ENCODE measurements around the gene PRF1. TPM values are rescaled to one million over a fixed set of nuclear protein-coding genes. Genes with fewer than 3 reads are reported as not detected.
A peak's percentile ranks its signal among the peaks of the same experiment; 100 is the strongest.

The PRF1 gene
- total and polyA plus RNA-seq, 2 donors (not counting 1 experiment from before 2014, with no cell fraction given), result not detected

DNA sequence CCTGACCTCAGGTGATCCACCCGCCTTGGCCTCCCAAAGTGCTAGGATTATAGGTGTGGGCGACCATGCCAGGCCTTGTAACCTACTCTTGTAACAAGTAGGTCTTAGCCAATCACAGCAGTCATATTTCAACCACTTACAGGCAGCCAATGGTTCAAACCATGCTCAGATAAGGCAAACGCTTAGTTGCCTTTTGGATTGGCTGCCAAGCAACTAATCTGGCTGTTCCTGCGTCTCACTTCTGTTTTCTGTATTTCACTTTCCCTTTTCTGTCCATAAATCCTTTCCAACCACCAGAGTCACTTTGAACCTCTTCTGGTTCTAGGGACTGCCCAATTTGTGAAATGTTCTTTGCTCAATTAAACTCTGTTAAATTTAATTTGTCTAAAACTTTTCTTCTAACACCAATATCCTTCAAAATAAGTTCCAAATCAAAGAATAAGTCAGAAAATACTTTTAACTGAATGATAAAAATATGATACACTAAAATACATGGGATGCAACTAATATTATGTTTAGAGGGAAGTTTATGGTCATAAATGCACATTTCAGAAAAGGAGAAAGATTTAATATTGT is 19.1 kb upstream of the PRF1 start:
- no peaks in the 10 kb centered on the region for H4K20me1 ChIP-seq (ENCODE audit: control insufficient read depth, extremely low read depth, insufficient read depth, low read length)
- H2AFZ ChIP-seq (ENCODE audit: low read length), result no peak overlapping the region
- TF ChIP-seq EZH2 (IDR thresholded peaks at IDR 0.05; ENCODE audit: low read length, missing control alignments) (no peak), CTCF (conservative IDR thresholded peaks at IDR 0.05 in 1 of 2, IDR thresholded peaks at IDR 0.05 in 1 of 2; ENCODE audit: low read depth in 1 of 2, low read length in 2 of 2) (no peak)
- no peaks in the 10 kb centered on the region for H3K4me1 ChIP-seq (ENCODE audit: control insufficient read depth, extremely low read depth, insufficient read depth, low read length)
- no peaks in the 10 kb centered on the region for H3K36me3 ChIP-seq (ENCODE audit: control insufficient read depth, insufficient read depth, low read length)
- no peak overlapping the region for H3K4me2 ChIP-seq (ENCODE audit: extremely low read depth, insufficient read depth, low read length)
- no peak for DNase-seq (ENCODE audit: low read depth in 2 of 2)
- no peaks in the 10 kb centered on the region for H3K79me2 ChIP-seq (ENCODE audit: control insufficient read depth, insufficient read depth, low read length)
- H3K27ac ChIP-seq (ENCODE audit: insufficient read depth, low read length), result no peak overlapping the region
- no peaks in the 10 kb centered on the region for H3K27me3 ChIP-seq (ENCODE audit: control insufficient read depth, insufficient read depth, low read length)
- no peaks in the 10 kb centered on the region for H3K9me3 ChIP-seq (ENCODE audit: control insufficient read depth, insufficient read depth, low read depth, low read length)
- no peak overlapping the region for H3K4me3 ChIP-seq (replicated peaks in 1 of 4; ENCODE audit: control extremely low read depth in 1 of 4, insufficient read depth in 1 of 4, low read depth in 3 of 4, low read length in 4 of 4)
- no peak overlapping the region for H3K9ac ChIP-seq (ENCODE audit: insufficient read depth, low read length)

DNA sequence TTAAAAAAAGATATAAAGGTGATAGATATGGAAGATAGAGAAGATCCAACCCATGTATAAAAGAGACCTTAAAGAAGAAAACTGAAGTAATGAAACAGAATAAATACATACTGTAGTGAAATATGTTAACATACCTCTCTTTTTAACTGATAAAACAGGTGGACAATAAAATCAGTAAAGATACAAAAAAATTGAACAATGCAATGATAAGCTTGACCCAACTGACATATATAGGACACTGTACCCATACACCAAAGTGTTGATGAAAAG is 17.4 kb upstream of the PRF1 start:
- H2AFZ ChIP-seq (ENCODE audit: low read length), result no peak overlapping the region
- no peaks in the 10 kb centered on the region for H3K79me2 ChIP-seq (ENCODE audit: control insufficient read depth, insufficient read depth, low read length)
- H3K4me2 ChIP-seq (ENCODE audit: extremely low read depth, insufficient read depth, low read length), result no peak overlapping the region

DNA sequence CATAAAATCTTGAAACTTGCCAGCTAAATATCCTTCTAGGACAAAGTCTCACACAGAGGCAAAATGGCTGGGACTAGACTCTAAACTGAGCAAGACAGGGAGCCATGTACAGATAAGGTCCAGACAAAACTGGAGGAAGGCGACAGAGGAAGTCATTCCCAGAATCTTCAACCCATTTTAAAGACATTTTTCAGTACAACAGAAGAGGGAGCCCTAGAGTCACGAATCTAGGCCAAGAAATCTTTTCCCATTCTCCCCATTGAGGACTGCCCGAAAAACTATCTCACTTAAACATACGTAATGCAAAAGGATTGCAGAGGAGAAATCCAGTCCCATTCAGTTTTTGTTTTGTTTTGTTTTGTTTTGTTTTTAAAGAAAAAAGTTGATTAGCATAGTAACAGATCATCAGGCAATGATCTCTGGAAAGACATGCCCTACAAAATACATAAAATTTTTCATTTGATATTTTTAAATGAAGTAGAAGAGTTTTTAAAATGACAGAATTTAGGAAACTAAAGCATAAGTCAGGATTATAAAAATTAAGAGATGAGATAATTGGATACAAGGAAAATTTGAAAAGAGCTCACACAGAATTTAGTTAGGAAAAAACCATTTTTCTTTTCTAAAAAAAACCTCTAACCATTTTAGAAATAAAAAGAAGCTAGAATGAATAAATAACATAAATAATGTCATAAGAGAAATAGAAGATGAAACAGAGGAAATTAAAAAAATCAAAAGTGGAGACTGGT is 16.9 kb upstream of the PRF1 start:
- Histone ChIP-seq H4K20me1 (ENCODE audit: control insufficient read depth, extremely low read depth, insufficient read depth, low read length) (no peaks in the 10 kb centered on the region), H3K4me3 (replicated peaks in 1 of 4; ENCODE audit: control extremely low read depth in 1 of 4, insufficient read depth in 1 of 4, low read depth in 3 of 4, low read length in 4 of 4) (no peak overlapping the region), H3K4me1 (ENCODE audit: control insufficient read depth, extremely low read depth, insufficient read depth, low read length) (no peaks in the 10 kb centered on the region), H3K36me3 (ENCODE audit: control insufficient read depth, insufficient read depth, low read length) (no peaks in the 10 kb centered on the region), H3K79me2 (ENCODE audit: control insufficient read depth, insufficient read depth, low read length) (no peaks in the 10 kb centered on the region), H2AFZ (ENCODE audit: low read length) (no peak overlapping the region), H3K27me3 (ENCODE audit: control insufficient read depth, insufficient read depth, low read length) (no peaks in the 10 kb centered on the region), H3K27ac (ENCODE audit: insufficient read depth, low read length) (no peak overlapping the region), H3K4me2 (ENCODE audit: extremely low read depth, insufficient read depth, low read length) (no peak overlapping the region), H3K9ac (ENCODE audit: insufficient read depth, low read length) (no peak overlapping the region), H3K9me3 (ENCODE audit: control insufficient read depth, insufficient read depth, low read depth, low read length) (no peaks in the 10 kb centered on the region)
- DNase-seq (ENCODE audit: low read depth in 2 of 2), result peak; percentile 50 to 57
- no peak for TF ChIP-seq EZH2 (IDR thresholded peaks at IDR 0.05; ENCODE audit: low read length, missing control alignments)
- TF ChIP-seq CTCF (conservative IDR thresholded peaks at IDR 0.05 in 1 of 2, IDR thresholded peaks at IDR 0.05 in 1 of 2; ENCODE audit: low read depth in 1 of 2, low read length in 2 of 2), result peak; percentile 28 to 36

More for the DNA sequence above, 17.4 kb upstream of the PRF1 start:
- Histone ChIP-seq H3K9me3 (ENCODE audit: control insufficient read depth, insufficient read depth, low read depth, low read length) (no peaks in the 10 kb centered on the region), H3K27me3 (ENCODE audit: control insufficient read depth, insufficient read depth, low read length) (no peaks in the 10 kb centered on the region), H3K4me3 (replicated peaks in 1 of 4; ENCODE audit: control extremely low read depth in 1 of 4, insufficient read depth in 1 of 4, low read depth in 3 of 4, low read length in 4 of 4) (no peak overlapping the region), H4K20me1 (ENCODE audit: control insufficient read depth, extremely low read depth, insufficient read depth, low read length) (no peaks in the 10 kb centered on the region), H3K36me3 (ENCODE audit: control insufficient read depth, insufficient read depth, low read length) (no peaks in the 10 kb centered on the region), H3K27ac (ENCODE audit: insufficient read depth, low read length) (no peak overlapping the region), H3K9ac (ENCODE audit: insufficient read depth, low read length) (no peak overlapping the region), H3K4me1 (ENCODE audit: control insufficient read depth, extremely low read depth, insufficient read depth, low read length) (no peaks in the 10 kb centered on the region)
- no peak for TF ChIP-seq EZH2 (IDR thresholded peaks at IDR 0.05; ENCODE audit: low read length, missing control alignments)
- no peak for DNase-seq (ENCODE audit: low read depth in 2 of 2)
